ENCODE data around the gene ACOT9. TPM values are rescaled to one million over a fixed set of nuclear protein-coding genes. Genes with fewer than 3 reads are reported as not detected.
"Not testable (repeated sequence)": the region's sequence is repeated elsewhere in the genome, so short reads cannot be mapped to it uniquely, and the experiment has no call there.

ACOT9 gene
- total RNA-seq, 1 experiment from 2014 or later, result 33.6 TPM

GRCh38 chrX:23692166-23692565 lies 50.9 kb downstream of the ACOT9 start:
- Histone ChIP-seq H3K4me3 (ENCODE audit: low read depth, low read length, poor library complexity, severe bottlenecking) (no peak overlapping the region), H3K27ac (ENCODE audit: low read depth, low read length, poor library complexity, severe bottlenecking) (no peak overlapping the region), H3K36me3 (ENCODE audit: insufficient read depth, low read length, poor library complexity, severe bottlenecking) (no peaks in the 10 kb centered on the region), H3K4me1 (ENCODE audit: insufficient read depth, low read length, poor library complexity, severe bottlenecking) (no peaks in the 10 kb centered on the region), H3K9me3 (ENCODE audit: low read depth, low read length, poor library complexity, severe bottlenecking) (no peaks in the 10 kb centered on the region), H3K27me3 (replicated peaks; ENCODE audit: insufficient read depth, low read depth, low read length, poor library complexity) (no peaks in the 10 kb centered on the region)
- no TSS peak for BruUV-seq (replicated peaks)
- ChIA-PET CTCF (no interaction called here), POLR2A (ENCODE audit: low non-redundant PET) (no interaction called here)
- intact Hi-C loops (cut with micrococcal nuclease; ENCODE audit: unreplicated experiment), result loop anchor here (10.0 kb wide), 1 partner anchor 363 kb away; the partner anchor contains the start of gene EIF2S3
- DNase-seq (ENCODE audit: low spot score), result no peak
- TF ChIP-seq EZH2 (IDR thresholded peaks at IDR 0.05; ENCODE audit: borderline replicate concordance, low read depth, low read length, poor library complexity, severe bottlenecking) (no peak), CTCF (conservative IDR thresholded peaks at IDR 0.05; ENCODE audit: low read depth, low read length) (no peak)

- CTCF ChIA-PET; intact Hi-C loops (cut with micrococcal nuclease; ENCODE audit: unreplicated experiment); BruUV-seq (replicated peaks): not testable (repeated sequence)
Observed at GRCh38 chrX:23676486-23676885, 66.6 kb downstream of the ACOT9 start.

GRCh38 chrX:23673108-23673507 lies 70.0 kb downstream of the ACOT9 start:
- ChIA-PET POLR2A (ENCODE audit: low non-redundant PET) (no interaction called here), CTCF (no interaction called here)
- no peak overlapping the region for H3K4me3 ChIP-seq (ENCODE audit: low read depth, low read length, poor library complexity, severe bottlenecking)

More at GRCh38 chrX:23676486-23676885, 66.6 kb downstream of the ACOT9 start:
- H3K27ac ChIP-seq (ENCODE audit: low read depth, low read length, poor library complexity, severe bottlenecking); H3K4me3 ChIP-seq (ENCODE audit: low read depth, low read length, poor library complexity, severe bottlenecking); POLR2A ChIA-PET (ENCODE audit: low non-redundant PET); H3K27me3 ChIP-seq (replicated peaks; ENCODE audit: insufficient read depth, low read depth, low read length, poor library complexity); DNase-seq (ENCODE audit: low spot score); H3K9me3 ChIP-seq (ENCODE audit: low read depth, low read length, poor library complexity, severe bottlenecking); H3K4me1 ChIP-seq (ENCODE audit: insufficient read depth, low read length, poor library complexity, severe bottlenecking): not testable (repeated sequence)
- H3K36me3 ChIP-seq (ENCODE audit: insufficient read depth, low read length, poor library complexity, severe bottlenecking), result peaks cover 30% of the 10 kb centered on the region

GRCh38 chrX:23670528-23670927 lies 72.5 kb downstream of the ACOT9 start:
- no peak for DNase-seq (ENCODE audit: low spot score)
- H3K4me3 ChIP-seq (ENCODE audit: low read depth, low read length, poor library complexity, severe bottlenecking), result no peak overlapping the region
- CTCF ChIA-PET, result no interaction called here
- no peak for TF ChIP-seq CTCF (conservative IDR thresholded peaks at IDR 0.05; ENCODE audit: low read depth, low read length)
- no peak for TF ChIP-seq EZH2 (IDR thresholded peaks at IDR 0.05; ENCODE audit: borderline replicate concordance, low read depth, low read length, poor library complexity, severe bottlenecking)
- no peaks in the 10 kb centered on the region for H3K4me1 ChIP-seq (ENCODE audit: insufficient read depth, low read length, poor library complexity, severe bottlenecking)
- H3K27ac ChIP-seq (ENCODE audit: low read depth, low read length, poor library complexity, severe bottlenecking), result no peak overlapping the region
- H3K36me3 ChIP-seq (ENCODE audit: insufficient read depth, low read length, poor library complexity, severe bottlenecking), result peaks cover 27% of the 10 kb centered on the region
- POLR2A ChIA-PET (ENCODE audit: low non-redundant PET), result no interaction called here
- no TSS peak for BruUV-seq (replicated peaks)
- H3K27me3 ChIP-seq (replicated peaks; ENCODE audit: insufficient read depth, low read depth, low read length, poor library complexity), result no peaks in the 10 kb centered on the region
- H3K9me3 ChIP-seq (ENCODE audit: low read depth, low read length, poor library complexity, severe bottlenecking), result no peaks in the 10 kb centered on the region
- intact Hi-C loops (cut with micrococcal nuclease; ENCODE audit: unreplicated experiment), result no loop called here

More at GRCh38 chrX:23673108-23673507, 70.0 kb downstream of the ACOT9 start:
- Histone ChIP-seq H3K9me3 (ENCODE audit: low read depth, low read length, poor library complexity, severe bottlenecking) (no peaks in the 10 kb centered on the region), H3K27me3 (replicated peaks; ENCODE audit: insufficient read depth, low read depth, low read length, poor library complexity) (no peaks in the 10 kb centered on the region), H3K27ac (ENCODE audit: low read depth, low read length, poor library complexity, severe bottlenecking) (no peak overlapping the region), H3K36me3 (ENCODE audit: insufficient read depth, low read length, poor library complexity, severe bottlenecking) (peaks cover 33% of the 10 kb centered on the region), H3K4me1 (ENCODE audit: insufficient read depth, low read length, poor library complexity, severe bottlenecking) (no peaks in the 10 kb centered on the region)
- no TSS peak for BruUV-seq (replicated peaks)
- TF ChIP-seq EZH2 (IDR thresholded peaks at IDR 0.05; ENCODE audit: borderline replicate concordance, low read depth, low read length, poor library complexity, severe bottlenecking), result no peak
- no peak for DNase-seq (ENCODE audit: low spot score)
- intact Hi-C loops (cut with micrococcal nuclease; ENCODE audit: unreplicated experiment), result no loop called here
